DOHH2 (cell line): Measurements from ENCODE around the gene ZNF335.

Experiments
- CTCF ChIP-seq: fragments of 200-600 bp; sonication (generic); IDR thresholded peaks from one replicate; pipeline ENCODE4 v1.5.1; 2014; ENCODE audit warnings: antibody characterized with exemption, mild to moderate bottlenecking, low read depth, low read length; ENCODE audit not compliant: poor library complexity, severe bottlenecking
- EZH2phosphoT487 ChIP-seq: fragments of 200-600 bp; sonication (generic); IDR thresholded peaks from 2 replicates; pipeline ENCODE4 v1.6.1; 2017; ENCODE audit warnings: borderline replicate concordance, mild to moderate bottlenecking, antibody characterized with exemption, low read length, moderate library complexity, mixed read lengths

GRCh38 chr20:45991616-45992015 lies 19.6 kb upstream of the ZNF335 start:
- TF ChIP-seq CTCF (no peak), EZH2phosphoT487 (no peak)
